Measurements from ENCODE around the gene LIN7B.

The LIN7B gene

DNA sequence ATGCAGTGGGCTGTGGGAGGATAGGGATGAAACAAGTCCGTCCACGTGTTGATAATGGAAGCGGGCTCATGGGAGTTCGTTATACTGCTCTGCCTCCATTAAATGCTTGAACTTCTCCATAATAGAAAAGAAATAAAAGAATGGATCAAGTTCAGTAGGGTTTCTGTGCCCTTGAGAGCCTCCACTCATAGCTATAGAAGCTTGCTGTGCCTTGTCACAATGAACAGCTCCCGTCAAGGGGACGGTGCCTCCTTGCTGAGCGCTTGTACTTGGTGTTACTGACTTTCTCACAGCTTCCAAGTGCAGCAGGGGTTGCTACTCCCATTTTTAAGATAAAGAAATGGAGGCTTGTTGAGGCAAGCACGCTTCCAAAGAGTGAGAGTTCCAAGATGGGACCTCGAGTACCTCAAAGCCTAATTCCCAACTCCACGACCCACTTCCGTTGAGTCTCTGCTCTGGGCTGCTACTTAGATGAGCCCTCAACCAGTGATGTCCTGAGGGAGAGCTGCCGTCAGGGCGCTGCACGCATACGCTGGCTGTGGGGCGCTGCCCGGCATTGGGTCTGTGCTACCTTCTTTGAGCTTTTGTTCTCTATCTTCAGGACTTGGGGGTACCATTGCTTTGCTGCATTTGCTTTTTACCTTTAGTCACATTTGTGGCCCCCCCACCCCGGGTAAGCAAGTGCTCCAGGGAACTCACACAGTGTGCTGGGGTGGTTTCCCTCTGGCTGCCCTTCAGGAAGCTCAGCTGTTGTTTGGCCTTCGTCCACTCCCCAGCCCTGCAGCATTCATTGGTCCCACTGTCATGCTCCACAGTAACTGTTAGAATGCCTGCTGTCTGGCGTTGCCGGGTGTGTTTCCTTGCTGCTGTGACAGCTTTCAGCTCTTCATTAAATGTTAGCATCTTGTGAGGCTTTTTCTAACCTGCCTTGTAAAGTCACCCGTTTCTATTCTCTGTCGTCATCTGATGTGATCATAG lies 19.4 kb upstream of the LIN7B start:
- no peak for DNase-seq

DNA sequence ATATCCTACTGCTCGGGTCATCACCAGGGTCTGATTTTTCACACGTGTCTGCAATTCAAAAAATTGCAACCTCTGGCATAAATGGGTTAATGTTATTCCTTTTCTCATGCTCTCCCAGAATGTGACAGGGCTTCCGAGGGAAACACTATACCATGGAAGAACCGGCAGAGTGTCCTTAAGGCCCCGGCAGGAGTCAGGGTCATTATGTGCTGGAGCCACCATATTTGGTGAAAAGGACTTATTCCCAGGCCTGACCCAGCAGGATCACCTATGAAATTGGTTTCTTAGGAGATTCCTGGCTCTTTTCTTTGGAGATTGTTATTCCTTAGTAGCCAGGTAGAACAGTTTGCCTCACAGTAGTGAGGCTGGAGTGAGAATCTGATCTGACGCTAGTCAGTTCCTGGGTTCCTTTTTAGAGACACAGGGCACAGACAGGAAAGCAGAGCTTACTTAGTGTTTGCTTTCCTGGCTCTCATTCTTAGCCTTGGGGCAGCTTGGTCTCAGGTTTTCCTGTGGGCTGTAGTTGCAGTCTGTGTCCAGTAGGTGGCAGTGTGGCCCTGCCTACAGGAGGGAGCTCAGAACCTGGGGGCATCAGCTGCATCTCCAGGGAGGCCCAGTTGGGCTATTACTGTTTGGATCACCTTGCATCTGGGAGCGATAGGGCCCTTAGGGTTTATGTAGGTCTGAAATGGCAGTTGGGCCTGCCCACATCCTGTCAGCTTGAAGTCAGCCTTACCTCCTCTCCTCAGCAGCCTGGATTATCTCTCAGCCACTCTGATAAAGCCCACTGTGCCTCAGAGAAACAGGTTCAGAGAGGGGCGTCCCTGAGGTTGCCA lies 16.5 kb upstream of the LIN7B start:
- DNase-seq, result peak; percentile 79

DNA sequence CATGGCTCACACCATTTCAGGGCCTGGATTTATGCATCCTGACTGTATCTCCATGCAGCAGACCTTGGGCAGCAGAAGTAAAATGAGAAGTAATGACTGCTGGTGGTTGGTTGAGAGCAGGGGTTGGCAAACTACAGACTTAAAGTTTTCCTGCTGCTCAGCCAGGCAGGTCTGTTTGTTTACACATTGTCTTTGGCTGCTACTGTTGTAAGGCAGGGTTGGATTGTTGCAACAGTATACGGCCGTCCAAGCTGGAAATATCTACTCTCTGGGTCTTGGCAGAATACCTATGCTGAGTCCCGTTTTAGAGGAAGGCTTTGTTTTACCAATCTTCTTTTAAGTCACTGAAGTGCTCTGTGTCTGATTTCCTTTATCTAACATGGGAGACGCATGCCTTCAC lies 15.4 kb upstream of the LIN7B start:
- no peak for DNase-seq

DNA sequence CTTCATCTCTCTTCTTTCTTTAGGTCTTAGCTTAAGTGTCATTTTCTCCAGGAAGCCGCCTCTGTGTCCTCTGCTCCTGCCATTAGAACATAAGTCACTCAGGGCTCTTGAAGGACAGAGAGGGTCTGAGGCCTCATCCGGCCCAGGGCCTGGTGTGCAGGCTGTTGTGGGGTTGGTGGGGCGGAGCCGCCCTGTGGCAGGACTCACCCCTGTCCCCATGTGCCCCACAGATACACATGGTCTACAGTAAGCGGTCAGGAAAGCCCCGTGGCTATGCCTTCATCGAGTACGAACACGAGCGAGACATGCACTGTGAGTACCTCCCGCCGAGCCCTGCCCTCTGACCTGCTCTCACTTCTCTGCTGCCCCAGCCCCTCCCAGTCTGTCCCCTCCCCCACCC lies 13.0 kb upstream of the LIN7B start:
- no peak for DNase-seq

DNA sequence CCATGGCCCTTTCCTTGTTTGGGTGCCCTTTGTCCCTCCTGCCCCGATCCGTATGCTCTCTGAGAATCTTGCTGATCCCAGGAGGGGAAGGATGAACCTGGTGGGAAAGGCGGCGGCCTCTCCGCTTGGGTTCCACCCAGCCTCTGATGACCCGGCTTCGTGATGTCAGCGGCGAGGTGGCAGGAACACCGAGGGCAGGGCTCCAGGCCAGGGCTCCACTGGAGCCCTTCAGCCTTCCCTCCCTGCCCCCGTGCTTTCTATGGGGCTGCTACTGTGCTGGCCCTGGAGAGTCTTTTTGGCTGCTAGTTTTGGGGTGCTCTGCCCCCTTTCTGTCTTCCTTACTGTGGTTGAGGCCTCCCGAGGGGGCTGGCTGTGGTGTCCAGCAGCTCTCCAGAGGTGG lies 11.9 kb upstream of the LIN7B start:
- no peak for DNase-seq

DNA sequence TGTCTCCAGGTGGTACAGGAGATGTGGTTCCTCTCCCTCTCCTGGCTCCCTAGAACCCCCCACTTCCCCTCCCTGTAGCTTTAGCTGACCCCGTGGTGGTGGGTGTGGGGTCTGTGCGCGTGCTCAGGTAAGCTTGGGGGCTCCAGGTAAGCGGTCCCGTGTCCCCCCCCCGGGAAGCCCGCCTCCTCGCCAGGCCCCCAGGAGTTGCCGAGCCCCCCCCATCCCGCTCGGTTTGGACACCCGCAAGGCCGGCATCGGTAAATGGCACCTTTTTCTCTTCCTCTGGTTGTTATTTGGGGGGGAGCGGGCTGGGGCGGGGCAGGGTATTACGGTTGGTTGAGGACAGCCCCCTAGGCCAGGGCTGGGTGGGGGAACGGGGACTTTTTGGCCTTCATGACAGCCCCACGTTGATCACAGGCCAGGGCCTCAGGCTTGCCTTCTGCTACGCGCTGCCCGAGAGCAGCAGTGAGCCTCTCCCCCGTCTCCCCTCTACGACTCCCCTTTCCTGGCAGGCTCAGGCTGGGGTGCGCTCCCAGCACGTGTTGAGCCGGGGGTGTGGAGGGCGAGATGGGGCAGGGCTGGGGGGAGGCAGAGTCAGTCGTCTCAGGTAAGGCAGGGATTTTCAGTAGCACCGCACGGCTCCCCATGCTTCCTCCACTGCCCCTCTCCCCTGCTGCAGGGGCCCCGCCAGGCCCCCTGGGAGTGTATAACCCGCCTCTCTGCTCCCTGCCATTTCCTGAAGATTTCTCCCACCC lies 10.7 kb upstream of the LIN7B start:
- no peak for DNase-seq

DNA sequence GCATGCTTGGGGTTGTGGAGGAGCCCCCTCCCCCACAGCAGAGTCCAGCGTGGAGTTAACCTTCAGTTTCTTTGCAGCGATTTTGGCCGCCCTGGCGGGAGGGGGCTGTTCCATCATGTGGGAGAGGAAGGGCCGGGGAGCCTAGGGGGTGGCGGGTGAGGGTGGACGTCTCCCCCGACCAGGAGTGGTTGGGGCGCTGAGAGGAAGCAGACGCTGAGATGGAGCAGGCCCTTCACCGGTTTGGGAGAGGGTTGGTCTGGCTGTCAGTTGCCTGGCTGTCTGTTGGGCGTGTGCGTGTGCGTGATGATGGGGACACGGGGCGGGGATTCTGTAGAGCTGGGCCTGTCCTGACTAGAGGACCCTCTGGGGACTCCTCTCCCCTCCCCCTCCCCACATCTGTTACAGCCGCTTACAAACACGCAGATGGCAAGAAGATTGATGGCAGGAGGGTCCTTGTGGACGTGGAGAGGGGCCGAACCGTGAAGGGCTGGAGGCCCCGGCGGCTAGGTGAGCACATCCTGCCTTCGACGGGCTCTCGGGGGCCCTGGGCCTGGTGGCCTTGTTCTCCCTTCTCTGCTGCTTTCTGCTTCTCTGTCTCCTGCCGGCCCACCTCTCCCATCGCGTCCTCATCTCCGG lies 9.8 kb upstream of the LIN7B start:
- DNase-seq, result no peak

DNA sequence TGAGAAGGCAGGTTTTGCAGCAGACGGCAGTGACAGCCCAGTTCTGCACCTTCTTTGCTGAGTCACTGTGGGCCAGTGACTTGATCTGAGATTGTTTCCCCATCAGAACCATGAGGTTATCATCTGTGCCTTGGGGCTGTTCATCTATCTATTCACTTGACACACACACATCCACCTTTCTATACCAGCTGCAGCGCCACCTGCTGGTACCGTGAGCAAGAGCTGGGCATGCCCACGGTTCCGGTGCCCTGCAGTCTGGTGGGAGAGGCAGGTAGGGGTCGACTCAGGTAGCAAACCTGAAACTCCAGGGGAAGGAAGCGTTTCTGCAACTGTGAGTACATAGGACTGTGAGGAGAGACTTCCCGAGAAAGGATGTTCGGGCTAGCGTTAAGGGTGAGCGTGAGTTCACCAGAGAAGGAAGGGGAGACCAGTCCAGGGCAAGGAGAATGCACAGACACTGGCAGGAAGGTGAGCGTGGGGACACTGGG lies 7.5 kb upstream of the LIN7B start:
- no peak for DNase-seq

DNA sequence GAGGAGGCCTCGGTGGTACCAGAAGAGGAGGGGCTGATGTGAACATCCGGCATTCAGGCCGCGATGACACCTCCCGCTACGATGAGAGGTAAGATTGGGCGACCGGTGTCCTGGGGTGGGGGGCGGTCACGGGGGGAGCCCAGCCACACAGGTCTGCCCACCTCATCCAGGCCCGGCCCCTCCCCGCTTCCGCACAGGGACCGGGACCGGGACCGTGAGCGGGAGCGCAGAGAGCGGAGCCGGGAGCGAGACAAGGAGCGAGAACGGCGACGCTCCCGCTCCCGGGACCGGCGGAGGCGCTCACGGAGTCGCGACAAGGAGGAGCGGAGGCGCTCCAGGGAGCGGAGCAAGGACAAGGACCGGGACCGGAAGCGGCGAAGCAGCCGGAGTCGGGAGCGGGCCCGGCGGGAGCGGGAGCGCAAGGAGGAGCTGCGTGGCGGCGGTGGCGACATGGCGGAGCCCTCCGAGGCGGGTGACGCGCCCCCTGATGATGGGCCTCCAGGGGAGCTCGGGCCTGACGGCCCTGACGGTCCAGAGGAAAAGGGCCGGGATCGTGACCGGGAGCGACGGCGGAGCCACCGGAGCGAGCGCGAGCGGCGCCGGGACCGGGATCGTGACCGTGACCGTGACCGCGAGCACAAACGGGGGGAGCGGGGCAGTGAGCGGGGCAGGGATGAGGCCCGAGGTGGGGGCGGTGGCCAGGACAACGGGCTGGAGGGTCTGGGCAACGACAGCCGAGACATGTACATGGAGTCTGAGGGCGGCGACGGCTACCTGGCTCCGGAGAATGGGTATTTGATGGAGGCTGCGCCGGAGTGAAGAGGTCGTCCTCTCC lies 6.3 kb upstream of the LIN7B start:
- DNase-seq, result no peak

DNA sequence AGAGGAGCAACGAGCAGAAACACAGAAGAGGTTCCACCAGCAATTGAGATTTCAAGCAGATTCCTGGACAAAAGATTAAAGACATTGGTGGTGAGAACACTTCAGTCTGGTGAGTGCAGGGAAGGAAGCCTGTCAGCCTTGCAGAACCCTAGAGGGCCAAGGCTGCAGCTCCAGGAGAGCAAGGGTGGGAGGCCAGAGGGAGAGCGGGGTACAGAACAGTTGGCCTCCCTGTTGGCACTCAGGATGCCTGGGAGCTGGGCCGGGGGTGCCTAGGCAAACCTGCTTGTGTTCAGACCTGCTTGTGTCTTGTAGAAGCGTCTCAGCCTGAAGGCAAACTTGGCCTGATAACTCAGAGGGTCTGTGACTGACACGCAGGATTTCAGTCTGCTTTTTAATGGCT lies 5.1 kb upstream of the LIN7B start:
- no peak for DNase-seq

DNA sequence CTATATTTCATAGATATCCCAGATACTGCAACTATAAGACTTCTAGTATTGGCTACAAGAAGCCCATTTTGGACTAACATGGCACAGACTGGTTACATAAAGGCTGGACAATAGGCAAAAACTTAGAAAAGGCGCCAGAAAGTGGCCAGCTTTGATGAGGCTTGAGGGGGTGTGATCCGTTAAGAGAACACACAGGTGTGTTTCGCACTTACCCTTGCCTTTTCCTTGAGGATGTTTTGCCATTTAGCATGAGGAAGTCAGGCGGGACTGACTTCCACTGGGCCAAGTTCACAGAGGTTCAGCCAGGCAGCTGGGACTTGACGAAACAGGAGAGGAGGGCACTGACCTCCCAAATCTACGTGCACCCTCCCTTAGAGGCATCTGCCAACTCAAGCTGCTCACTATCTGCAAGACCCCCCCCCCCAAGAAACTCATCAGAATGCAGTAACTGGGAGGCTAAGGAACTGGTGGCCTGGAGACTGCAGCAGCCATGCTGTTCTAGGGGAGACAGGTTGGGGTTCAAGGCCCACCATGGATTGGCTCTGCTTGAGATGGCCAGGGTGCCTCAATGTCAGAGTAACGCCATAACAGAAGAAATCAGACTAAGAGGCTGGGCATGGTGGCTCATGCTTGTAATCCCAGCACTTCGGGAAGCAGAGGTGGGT lies 4.5 kb upstream of the LIN7B start:
- DNase-seq, result no peak

DNA sequence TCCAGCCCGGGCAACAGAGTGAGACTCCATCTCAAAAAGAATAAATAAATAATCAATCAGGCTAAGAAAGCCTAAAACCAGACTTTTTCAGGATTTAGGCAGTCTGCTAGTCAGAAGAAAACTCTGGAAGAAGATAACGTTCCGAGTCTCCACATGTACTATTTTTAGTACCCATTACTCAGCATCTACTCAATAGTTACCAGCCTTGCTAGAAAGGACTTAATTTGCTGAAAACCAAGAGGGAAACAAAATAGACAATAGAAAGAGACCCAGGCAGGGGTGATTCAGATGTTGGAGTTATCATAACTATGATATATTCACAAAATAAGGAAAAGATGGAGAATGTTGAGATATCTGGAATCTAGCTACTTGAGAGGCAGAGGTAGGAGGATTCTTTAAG lies 3.6 kb upstream of the LIN7B start:
- DNase-seq, result no peak

DNA sequence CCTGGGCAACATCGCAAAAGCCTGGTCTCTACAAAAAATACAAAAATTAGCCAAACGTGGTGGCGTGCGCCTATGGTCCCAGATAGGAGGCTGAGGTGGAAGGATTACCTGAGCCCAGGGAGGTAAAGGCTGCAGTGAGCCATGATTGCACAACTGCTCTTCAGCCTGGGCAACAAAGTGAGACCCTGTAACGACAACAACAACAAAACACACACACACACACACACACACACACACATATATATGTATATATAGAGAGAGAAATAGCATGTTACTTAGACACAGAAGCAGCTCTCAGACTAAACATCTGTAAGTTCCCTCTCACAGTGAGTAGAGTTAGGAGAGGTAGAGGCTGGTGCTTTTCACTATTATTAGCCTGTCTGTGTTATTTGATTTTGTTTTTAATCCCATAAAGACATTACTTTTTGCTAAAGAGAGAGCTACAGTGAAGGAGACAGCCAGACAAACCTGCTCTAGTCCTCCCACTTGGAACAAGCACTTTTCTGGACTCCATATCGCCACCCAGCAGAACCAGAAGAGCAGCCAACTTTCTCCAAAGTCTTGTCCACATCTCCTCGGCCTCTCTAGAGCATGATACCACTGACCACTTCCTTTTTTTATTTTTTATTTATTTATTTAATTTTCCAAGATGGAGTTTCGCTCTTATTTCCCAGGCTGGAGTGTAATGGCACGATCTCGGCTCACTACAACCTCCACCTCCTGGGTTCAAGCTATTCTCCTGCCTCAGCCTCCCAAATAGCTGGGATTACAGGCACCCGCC lies 2.8 kb upstream of the LIN7B start:
- DNase-seq, result no peak

DNA sequence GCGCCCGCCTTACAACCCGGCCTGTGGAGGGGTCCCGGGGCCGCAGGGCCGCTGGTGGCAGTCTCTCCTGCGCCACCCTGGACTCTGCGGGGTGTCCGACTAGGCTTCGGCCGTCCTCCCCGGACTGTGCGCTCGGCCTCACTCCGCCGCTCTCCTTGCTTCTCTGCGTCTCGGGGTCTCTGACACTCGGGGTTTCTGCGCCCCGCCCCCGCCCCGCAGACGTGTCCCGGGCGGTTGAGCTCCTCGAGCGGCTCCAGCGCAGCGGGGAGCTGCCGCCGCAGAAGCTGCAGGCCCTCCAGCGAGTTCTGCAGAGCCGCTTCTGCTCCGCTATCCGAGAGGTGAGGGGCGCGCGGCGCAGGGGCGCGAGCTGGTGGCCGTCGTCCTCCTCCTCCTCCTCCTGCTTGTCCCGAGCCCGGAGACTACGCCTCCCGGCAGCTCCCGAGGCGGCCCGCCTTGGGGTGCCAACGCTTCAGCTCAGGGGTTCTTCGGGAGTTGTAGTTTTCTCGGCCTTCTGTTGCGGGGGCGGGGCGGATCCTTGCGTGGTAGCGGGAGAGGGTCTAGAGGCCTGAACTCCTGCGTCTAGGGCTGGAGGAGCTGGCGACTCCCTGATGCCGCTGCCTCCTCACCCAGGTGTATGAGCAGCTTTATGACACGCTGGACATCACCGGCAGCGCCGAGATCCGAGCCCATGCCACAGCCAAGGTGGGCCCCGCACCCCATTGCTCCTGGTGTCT lies 627 bp downstream of the LIN7B start:
- no peak for DNase-seq

DNA sequence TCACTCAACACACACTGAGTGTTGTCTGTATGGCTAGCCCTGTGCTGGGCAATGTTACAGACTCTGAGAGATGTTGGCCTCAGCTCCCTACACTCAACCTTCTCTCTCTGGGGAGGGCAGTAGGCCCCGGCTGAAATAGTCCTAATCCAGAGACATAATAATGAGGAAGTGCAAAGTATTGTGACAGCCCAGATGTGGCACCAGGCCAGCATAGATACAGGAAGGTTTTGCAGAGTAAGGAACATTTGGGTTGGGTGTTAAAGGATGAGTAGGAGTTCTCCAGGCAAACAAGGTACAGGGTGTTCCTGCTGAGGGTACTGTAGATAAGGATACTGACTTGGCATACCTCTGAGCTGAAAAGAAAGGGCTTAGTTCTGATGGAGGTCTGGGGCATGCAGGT lies 2.4 kb downstream of the LIN7B start:
- DNase-seq, result no peak

DNA sequence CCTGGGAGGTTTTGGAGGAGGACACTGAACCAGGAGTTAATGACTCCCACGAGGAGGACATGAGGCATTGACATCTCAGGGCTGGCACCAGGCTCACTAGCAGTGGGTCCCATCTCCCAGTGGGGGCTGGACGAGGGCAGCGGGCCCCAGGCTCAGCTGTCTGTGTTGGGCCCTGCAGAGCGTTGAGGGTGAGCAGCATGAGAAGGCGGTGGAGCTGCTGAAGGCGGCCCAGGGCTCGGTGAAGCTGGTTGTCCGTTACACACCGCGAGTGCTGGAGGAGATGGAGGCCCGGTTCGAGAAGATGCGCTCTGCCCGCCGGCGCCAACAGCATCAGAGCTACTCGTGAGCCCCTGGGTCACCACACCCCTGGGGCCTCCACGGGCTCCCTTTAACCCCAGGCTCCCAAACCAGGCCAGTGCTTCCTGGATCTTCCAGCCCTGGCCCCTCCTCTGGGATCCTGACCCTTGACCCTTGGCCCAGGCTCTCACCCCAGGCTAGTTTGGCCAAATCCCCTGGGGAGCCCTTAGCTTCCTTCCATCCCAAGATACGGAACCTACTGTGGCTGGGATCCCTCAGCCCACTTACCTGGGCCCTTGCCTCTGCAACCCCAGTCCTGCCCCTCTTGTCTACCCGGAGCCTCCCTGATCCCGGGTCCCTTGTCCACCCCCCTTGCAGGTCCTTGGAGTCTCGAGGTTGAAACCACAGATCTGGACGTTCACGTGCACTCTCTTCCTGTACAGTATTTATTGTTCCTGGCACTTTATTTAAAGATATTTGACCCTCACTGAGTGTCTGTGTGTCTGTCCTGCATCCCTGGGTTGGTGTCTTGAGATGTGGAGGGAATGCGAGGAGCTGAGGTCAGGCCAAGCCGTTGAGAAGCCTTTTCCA lies 3.8 kb downstream of the LIN7B start:
- no peak for DNase-seq

DNA sequence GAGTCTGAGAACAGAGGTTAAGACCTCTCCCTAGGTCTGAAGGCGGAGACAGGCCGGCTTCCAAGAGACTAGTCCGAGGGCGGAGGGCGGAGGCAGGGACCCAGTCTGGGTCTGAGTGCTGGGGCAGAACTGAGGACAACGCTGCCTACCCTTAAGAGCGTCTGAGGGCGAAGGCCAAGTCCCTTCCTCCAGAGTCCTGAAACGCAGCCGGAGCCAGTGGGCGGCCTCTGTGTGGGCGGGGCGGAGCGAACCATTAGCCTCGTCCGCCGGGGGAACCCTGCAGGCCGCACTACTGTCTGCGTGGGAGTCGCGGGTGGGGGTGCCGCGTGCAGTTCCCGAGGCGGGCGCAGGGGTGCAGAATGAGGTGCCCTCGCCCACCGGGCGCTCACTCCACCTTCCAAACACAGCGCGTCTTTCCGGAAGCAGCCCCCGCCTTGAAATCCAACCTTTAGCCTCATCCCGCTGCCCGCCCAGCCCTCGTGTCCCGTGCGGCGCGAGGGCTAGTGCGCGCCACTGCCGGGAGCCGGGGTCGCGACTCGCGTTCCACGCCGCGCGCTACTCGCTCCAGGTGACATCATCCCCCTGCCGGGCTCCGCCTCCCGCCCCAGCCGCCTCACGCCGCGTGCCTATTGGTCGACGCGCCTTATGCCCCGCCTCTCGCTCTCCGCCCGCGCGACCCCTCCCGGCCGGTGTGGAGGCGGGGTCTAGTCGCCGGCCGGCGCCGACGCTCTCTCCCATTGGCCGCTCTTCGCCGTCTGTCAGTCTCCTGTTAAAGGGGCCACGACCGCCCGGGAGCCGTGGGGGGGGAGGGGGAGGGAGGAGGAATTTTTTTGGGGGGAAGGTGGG lies 4.6 kb downstream of the LIN7B start, which contains the start of gene C19orf73:
Gene C19orf73, minus strand, starts transcription at position 579 of the 846 bp plus-strand sequence. Its CDS starts 121 bp downstream, at position 458.
- peak; percentile 66 for DNase-seq

Measured in NCI-H2029 treated with DMSO at 0.1 percent for 48 hours (cell line).